ENCODE data around the gene NEURL3. TPM values are rescaled to one million over a fixed set of nuclear protein-coding genes. Genes with fewer than 3 reads are reported as not detected.
"Not testable (repeated sequence)": the region's sequence is repeated elsewhere in the genome, so short reads cannot be mapped to it uniquely, and the experiment has no call there.

Gene NEURL3
- total and polyA plus RNA-seq, 2 experiments from 2014 or later = not detected

DNA sequence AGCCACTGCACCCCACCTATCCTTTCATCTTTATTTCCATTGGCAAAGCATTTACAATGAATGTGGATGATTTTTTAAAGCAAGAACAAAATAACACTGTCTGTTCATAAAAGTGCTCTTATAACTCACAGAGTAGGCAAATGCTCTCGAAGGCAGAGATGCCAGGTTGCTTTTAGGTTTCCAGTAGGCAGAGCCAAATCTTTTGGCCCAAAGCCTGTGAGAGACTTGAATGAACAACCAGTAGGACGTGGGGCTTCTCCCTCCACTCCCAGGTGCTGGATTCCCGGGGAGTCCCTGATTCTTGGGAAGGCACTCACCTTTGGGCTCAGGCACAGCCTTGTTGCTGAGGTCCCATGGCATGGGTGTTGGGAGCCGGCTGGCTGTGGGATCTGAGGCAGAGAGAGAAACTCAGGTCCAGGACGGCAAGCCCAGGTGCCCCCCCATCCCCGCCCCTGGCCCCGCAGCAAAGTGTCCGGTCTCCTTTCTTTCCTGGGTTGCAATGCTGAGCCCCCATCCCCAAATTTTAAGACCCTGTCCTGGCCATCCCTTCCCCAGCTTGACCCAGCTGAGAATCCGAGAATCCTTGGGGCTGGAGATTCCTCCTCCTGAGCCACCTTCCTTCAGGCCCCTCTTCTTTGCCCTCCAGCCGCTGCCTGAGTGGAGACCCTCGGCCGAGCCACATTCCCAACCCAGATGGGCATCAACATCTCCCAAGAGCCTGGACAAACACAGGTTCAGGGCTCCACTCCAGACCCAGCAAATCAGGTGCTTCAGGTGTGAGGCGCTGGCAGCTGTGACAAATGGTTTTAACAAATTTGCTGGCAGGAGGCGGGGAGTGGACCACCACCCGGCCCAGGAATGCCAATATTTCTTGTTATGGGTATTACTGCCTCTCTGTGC is 5.8 kb downstream of the NEURL3 start:
- H3K36me3 ChIP-seq = no peaks in the 10 kb centered on the region
- no peaks in the 10 kb centered on the region for H3K9me3 ChIP-seq (ENCODE audit: low read depth)
- no peaks in the 10 kb centered on the region for H3K27me3 ChIP-seq
- no peak overlapping the region for H3K27ac ChIP-seq
- H3K4me3 ChIP-seq = no peak overlapping the region
- TF ChIP-seq, protein P1, sequence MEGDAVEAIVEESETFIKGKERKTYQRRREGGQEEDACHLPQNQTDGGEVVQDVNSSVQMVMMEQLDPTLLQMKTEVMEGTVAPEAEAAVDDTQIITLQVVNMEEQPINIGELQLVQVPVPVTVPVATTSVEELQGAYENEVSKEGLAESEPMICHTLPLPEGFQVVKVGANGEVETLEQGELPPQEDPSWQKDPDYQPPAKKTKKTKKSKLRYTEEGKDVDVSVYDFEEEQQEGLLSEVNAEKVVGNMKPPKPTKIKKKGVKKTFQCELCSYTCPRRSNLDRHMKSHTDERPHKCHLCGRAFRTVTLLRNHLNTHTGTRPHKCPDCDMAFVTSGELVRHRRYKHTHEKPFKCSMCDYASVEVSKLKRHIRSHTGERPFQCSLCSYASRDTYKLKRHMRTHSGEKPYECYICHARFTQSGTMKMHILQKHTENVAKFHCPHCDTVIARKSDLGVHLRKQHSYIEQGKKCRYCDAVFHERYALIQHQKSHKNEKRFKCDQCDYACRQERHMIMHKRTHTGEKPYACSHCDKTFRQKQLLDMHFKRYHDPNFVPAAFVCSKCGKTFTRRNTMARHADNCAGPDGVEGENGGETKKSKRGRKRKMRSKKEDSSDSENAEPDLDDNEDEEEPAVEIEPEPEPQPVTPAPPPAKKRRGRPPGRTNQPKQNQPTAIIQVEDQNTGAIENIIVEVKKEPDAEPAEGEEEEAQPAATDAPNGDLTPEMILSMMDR (IDR thresholded peaks at IDR 0.05; ENCODE audit: low read depth, low read length) = no peak
- DNase-seq (ENCODE audit: low read depth in 1 of 2, low spot score in 1 of 2) = no peak
- no peaks in the 10 kb centered on the region for H3K4me1 ChIP-seq (ENCODE audit: low read depth)

DNA sequence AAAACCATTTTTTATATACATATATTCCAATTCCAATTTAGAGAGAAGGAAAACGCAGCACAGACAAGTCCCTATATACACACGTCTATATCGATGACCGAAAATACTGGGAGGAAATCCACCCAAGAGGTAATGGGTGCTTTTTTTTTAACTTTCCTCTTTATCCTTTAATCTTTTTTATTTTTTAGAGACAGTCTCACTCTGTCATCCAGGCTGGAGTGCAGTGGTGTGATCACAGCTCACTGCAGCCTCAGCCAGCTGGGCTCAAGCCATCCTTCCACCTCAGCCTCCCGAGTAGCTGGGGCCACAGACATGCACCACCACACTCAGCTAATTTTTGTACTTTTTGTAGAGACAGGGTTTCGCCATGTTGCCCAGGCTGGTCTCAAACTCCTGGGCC is 6.5 kb downstream of the NEURL3 start:
- H3K9me3 ChIP-seq (ENCODE audit: low read depth); H3K4me3 ChIP-seq; H3K36me3 ChIP-seq; H3K27me3 ChIP-seq; H3K27ac ChIP-seq; H3K4me1 ChIP-seq (ENCODE audit: low read depth); DNase-seq (ENCODE audit: low read depth in 1 of 2, low spot score in 1 of 2): not testable (repeated sequence)

GRCh38 chr2:96498021-96498431 is 7.1 kb downstream of the NEURL3 start:
- Histone ChIP-seq H3K27me3 (no peaks in the 10 kb centered on the region), H3K4me1 (ENCODE audit: low read depth) (no peaks in the 10 kb centered on the region)
- DNase-seq (ENCODE audit: low read depth in 1 of 2, low spot score in 1 of 2) = no peak

GRCh38 chr2:96495982-96496629 is 9.1 kb downstream of the NEURL3 start:
- H3K27ac ChIP-seq = no peak overlapping the region
- TF ChIP-seq, protein P1 (IDR thresholded peaks at IDR 0.05; ENCODE audit: low read depth, low read length) = no peak
- H3K4me1 ChIP-seq (ENCODE audit: low read depth) = no peaks in the 10 kb centered on the region
- H3K9me3 ChIP-seq (ENCODE audit: low read depth) = no peaks in the 10 kb centered on the region
- DNase-seq (ENCODE audit: low read depth in 1 of 2, low spot score in 1 of 2) = no peak
- no peak overlapping the region for H3K4me3 ChIP-seq
- no peaks in the 10 kb centered on the region for H3K27me3 ChIP-seq
- no peaks in the 10 kb centered on the region for H3K36me3 ChIP-seq

More at GRCh38 chr2:96498021-96498431, 7.1 kb downstream of the NEURL3 start:
- TF ChIP-seq, protein P1 (IDR thresholded peaks at IDR 0.05; ENCODE audit: low read depth, low read length) = no peak
- Histone ChIP-seq H3K9me3 (ENCODE audit: low read depth) (no peaks in the 10 kb centered on the region), H3K4me3 (no peak overlapping the region), H3K36me3 (no peaks in the 10 kb centered on the region), H3K27ac (no peak overlapping the region)

- H3K4me3 ChIP-seq = no peak overlapping the region
- H3K36me3 ChIP-seq = no peaks in the 10 kb centered on the region
- no peaks in the 10 kb centered on the region for H3K27me3 ChIP-seq
- H3K4me1 ChIP-seq (ENCODE audit: low read depth) = no peaks in the 10 kb centered on the region
- DNase-seq (ENCODE audit: low read depth in 1 of 2, low spot score in 1 of 2) = no peak
- no peak overlapping the region for H3K27ac ChIP-seq
- no peaks in the 10 kb centered on the region for H3K9me3 ChIP-seq (ENCODE audit: low read depth)
- TF ChIP-seq, protein P1 (IDR thresholded peaks at IDR 0.05; ENCODE audit: low read depth, low read length) = no peak
These were observed 11.0 kb downstream of the NEURL3 start for GRCh38 chr2:96494188-96494587.

DNA sequence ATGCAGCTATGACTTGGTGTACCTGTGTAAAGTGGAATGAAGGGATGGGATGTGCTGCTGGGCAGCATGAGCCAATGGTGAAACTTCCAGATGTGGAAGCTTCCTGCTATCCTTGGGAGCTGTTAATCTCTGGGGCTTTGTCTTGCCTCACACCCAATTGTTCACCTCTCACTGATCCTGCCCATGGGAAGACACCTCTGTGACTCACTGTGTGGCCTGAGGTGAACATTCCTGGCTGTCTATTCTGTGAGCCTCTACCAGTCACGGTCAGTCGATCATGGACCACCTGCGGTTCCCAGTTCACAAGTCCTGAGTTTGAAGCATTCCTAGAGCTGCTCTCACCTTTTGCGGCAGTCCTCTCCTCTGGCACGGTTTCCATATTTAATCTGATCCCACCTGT is 12.1 kb downstream of the NEURL3 start:
- Histone ChIP-seq H3K9me3 (ENCODE audit: low read depth) (no peaks in the 10 kb centered on the region), H3K27ac (no peak overlapping the region), H3K4me3 (no peak overlapping the region), H3K4me1 (ENCODE audit: low read depth) (no peaks in the 10 kb centered on the region), H3K36me3 (no peaks in the 10 kb centered on the region), H3K27me3 (no peaks in the 10 kb centered on the region)
- TF ChIP-seq, protein P1 (IDR thresholded peaks at IDR 0.05; ENCODE audit: low read depth, low read length) = no peak
- no peak for DNase-seq (ENCODE audit: low read depth in 1 of 2, low spot score in 1 of 2)
